A673 (cell line): ENCODE results near the gene NELL1. TPM values are rescaled to one million over a fixed set of nuclear protein-coding genes. Genes with fewer than 3 reads are reported as not detected.
A peak's percentile ranks its signal among the peaks of the same experiment; 100 is the strongest.

Experiments used
- BruUV-seq: library from RNA; stranded (reverse); fragments of 400-500 nt; replicated peaks from 2 replicates; lab custom pipeline; 2021; lab: Mats Ljungman, UMichigan
- CTCF ChIA-PET: fragments of 300-600 bp; sonication (Branson Sonifier 250); formaldehyde crosslinking; loops from one replicate; lab custom pipeline; 2022; ENCODE audit warnings: antibody characterized with exemption; lab: Charles Lee
- POLR2A ChIA-PET: fragments of 300-600 bp; sonication (Branson Sonifier 250); formaldehyde crosslinking; loops from one replicate; lab custom pipeline; 2022; ENCODE audit warnings: antibody characterized with exemption; ENCODE audit not compliant: low non-redundant PET; lab: Charles Lee
- DNase-seq: peaks from one replicate; pipeline ENCODE4 v3.0.0-alpha.2; 2015; ENCODE audit warnings: low spot score
- H3K27ac ChIP-seq: fragments of 200-600 bp; sonication (generic); 2 replicates; pipeline ENCODE4 v1.5.1; 2016; ENCODE audit warnings: mixed run types, low read depth, mild to moderate bottlenecking, mixed read lengths, antibody characterized with exemption, low read length; ENCODE audit not compliant: poor library complexity, severe bottlenecking
- H3K27me3 ChIP-seq: fragments of 200-600 bp; sonication (generic); replicated peaks from 2 replicates; pipeline ENCODE4 v1.6.1; 2017; ENCODE audit warnings: mixed run types, low read depth, mild to moderate bottlenecking, mixed read lengths, antibody characterized with exemption, low read length; ENCODE audit not compliant: insufficient read depth, poor library complexity
- H3K36me3 ChIP-seq: fragments of 200-600 bp; sonication (generic); 2 replicates; pipeline ENCODE4 v1.6.1; 2016; ENCODE audit warnings: mixed run types, mild to moderate bottlenecking, mixed read lengths, antibody characterized with exemption, low read length; ENCODE audit not compliant: insufficient read depth, poor library complexity, severe bottlenecking
- H3K4me1 ChIP-seq: fragments of 200-600 bp; sonication (generic); 2 replicates; pipeline ENCODE4 v1.6.1; 2017; ENCODE audit warnings: mixed run types, mild to moderate bottlenecking, mixed read lengths, antibody characterized with exemption, low read length; ENCODE audit not compliant: insufficient read depth, poor library complexity, severe bottlenecking
- H3K4me3 ChIP-seq: fragments of 200-600 bp; sonication (generic); 2 replicates; pipeline ENCODE4 v1.5.1; 2016; ENCODE audit warnings: low read depth, mixed run types, mild to moderate bottlenecking, mixed read lengths, low read length; ENCODE audit not compliant: poor library complexity, severe bottlenecking
- H3K9me3 ChIP-seq: fragments of 200-600 bp; sonication (generic); 2 replicates; pipeline ENCODE4 v1.6.1; 2016; ENCODE audit warnings: mixed run types, low read depth, mild to moderate bottlenecking, mixed read lengths, antibody characterized with exemption, low read length; ENCODE audit not compliant: poor library complexity, severe bottlenecking
- CTCF ChIP-seq: fragments of 300-800, 200-600 bp; sonication (generic); conservative IDR thresholded peaks from 2 replicates; pipeline ENCODE4 v1.5.1; 2017; ENCODE audit warnings: low read depth, mild to moderate bottlenecking, antibody characterized with exemption, low read length, moderate library complexity, mixed read lengths
- EZH2 ChIP-seq: fragments of 200-600 bp; sonication (generic); IDR thresholded peaks from 2 replicates; pipeline ENCODE4 v1.6.1; 2017; ENCODE audit warnings: borderline replicate concordance, low read depth, mild to moderate bottlenecking, mixed read lengths, antibody characterized with exemption, low read length; ENCODE audit not compliant: poor library complexity, severe bottlenecking
- intact Hi-C: fragments of 100-400 bp; cut with micrococcal nuclease; formaldehyde crosslinking; loops from one replicate; pipeline ENCODE4 v1.10.0; 2022; ENCODE audit not compliant: unreplicated experiment
- total RNA-seq: library from RNA; stranded (reverse); gene quantifications from 2 replicates; pipeline ENCODE4 v1.2.3, GENCODE V29; 2021

NELL1 gene
- total RNA-seq, 1 experiment from 2014 or later = 0.32 TPM

GRCh38 chr11:21582791-21583190 lies 913.4 kb downstream of the NELL1 start:
- ChIA-PET CTCF (no interaction called here), POLR2A (no interaction called here)
- H3K27ac ChIP-seq = no peak overlapping the region
- no peaks in the 10 kb centered on the region for H3K4me1 ChIP-seq
- no peaks in the 10 kb centered on the region for H3K36me3 ChIP-seq
- no peak overlapping the region for H3K4me3 ChIP-seq
- intact Hi-C loops = no loop called here
- peak; percentile 10 for DNase-seq
- H3K9me3 ChIP-seq = no peaks in the 10 kb centered on the region
- H3K27me3 ChIP-seq = no peaks in the 10 kb centered on the region
- TF ChIP-seq CTCF (no peak), EZH2 (no peak)
- BruUV-seq = no TSS peak

- POLR2A ChIA-PET = no interaction called here
- Histone ChIP-seq H3K9me3 (no peaks in the 10 kb centered on the region), H3K36me3 (no peaks in the 10 kb centered on the region), H3K4me3 (no peak overlapping the region), H3K4me1 (no peaks in the 10 kb centered on the region), H3K27me3 (no peaks in the 10 kb centered on the region), H3K27ac (no peak overlapping the region)
- BruUV-seq = no TSS peak
- peak; percentile 4 for DNase-seq
- intact Hi-C loops = no loop called here
- TF ChIP-seq CTCF (no peak), EZH2 (no peak)
- CTCF ChIA-PET = no interaction called here
Observed at GRCh38 chr11:21588754-21589153, 919.4 kb downstream of the NELL1 start.

DNA sequence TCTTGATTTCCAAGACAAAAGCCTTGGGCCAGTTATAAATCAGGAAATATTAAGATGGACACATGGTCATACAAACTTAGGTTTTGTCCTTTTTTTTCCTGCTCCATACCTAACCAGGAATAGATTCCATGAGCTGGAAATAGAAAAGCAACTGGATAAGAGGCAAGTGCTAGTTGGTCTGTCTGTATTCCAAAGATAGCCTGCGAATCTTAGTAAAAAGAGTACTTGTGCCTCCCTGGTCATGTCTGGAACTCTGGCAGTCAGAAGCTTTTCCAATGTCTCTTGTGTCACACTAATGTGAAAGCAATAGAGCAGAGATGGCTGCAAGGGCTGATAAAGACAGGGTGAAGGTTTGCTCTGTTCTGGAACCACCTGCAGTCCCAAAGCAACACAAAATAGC lies 933.3 kb downstream of the NELL1 start:
- no peaks in the 10 kb centered on the region for H3K27me3 ChIP-seq

More for the DNA sequence above, 933.3 kb downstream of the NELL1 start:
- no peak overlapping the region for H3K4me3 ChIP-seq
- no peak overlapping the region for H3K27ac ChIP-seq
- no peaks in the 10 kb centered on the region for H3K4me1 ChIP-seq
- ChIA-PET CTCF (no interaction called here), POLR2A (no interaction called here)
- intact Hi-C loops = no loop called here
- no peak for DNase-seq
- no peaks in the 10 kb centered on the region for H3K9me3 ChIP-seq
- TF ChIP-seq CTCF (no peak), EZH2 (no peak)
- no peaks in the 10 kb centered on the region for H3K36me3 ChIP-seq
- BruUV-seq = no TSS peak
